PC-3 (cell line): ENCODE results near the gene RNF208. TPM values are rescaled to one million over a fixed set of nuclear protein-coding genes. Genes with fewer than 3 reads are reported as not detected.

Experiments used
- ATAC-seq: fragments of 200-7000 bp; cut with Tn5 transposase; 2 replicates; pipeline ENCODE4 v1.9.1; 2020; ENCODE audit warnings: mild to moderate bottlenecking, moderate library complexity
- BruUV-seq: library from RNA; stranded (reverse); fragments of 400-500 nt; replicated peaks from 2 replicates; lab custom pipeline; 2021; lab: Mats Ljungman, UMichigan
- CTCF ChIA-PET: fragments of 300-600 bp; sonication (Branson Sonifier 250); formaldehyde crosslinking; loops from one replicate; lab custom pipeline; 2022; ENCODE audit warnings: antibody characterized with exemption; lab: Charles Lee
- POLR2A ChIA-PET: fragments of 300-600 bp; sonication (Branson Sonifier 250); formaldehyde crosslinking; loops from one replicate; lab custom pipeline; 2022; ENCODE audit warnings: antibody characterized with exemption; ENCODE audit not compliant: unreplicated experiment; lab: Charles Lee
- DNase-seq: peaks from one replicate; pipeline ENCODE4 v3.0.0-alpha.2; 2015
- H2AFZ ChIP-seq: fragments of 300-600 bp; sonication (generic); 2 replicates; pipeline ENCODE4 v1.6.0; 2016; ENCODE audit warnings: antibody characterized with exemption, low read length
- H3F3A ChIP-seq: fragments of 300-600 bp; sonication (generic); one replicate; pipeline ENCODE4 v1.6.0; 2017; ENCODE audit warnings: antibody characterized with exemption, low read length, control low read depth, mild to moderate bottlenecking; ENCODE audit not compliant: unreplicated experiment
- H3K27ac ChIP-seq: fragments of 300-600 bp; sonication (generic); 2 replicates; pipeline ENCODE4 v1.5.1; 2016; ENCODE audit warnings: mild to moderate bottlenecking, low read length
- H3K27me3 ChIP-seq: fragments of 300-600 bp; sonication (generic); 2 replicates; pipeline ENCODE4 v1.6.1; 2016; ENCODE audit warnings: low read length, mixed read lengths
- H3K36me3 ChIP-seq: fragments of 300-600 bp; sonication (generic); 2 replicates; pipeline ENCODE4 v1.6.1; 2016; ENCODE audit warnings: low read depth, mixed run types, low read length, mixed read lengths
- H3K4me1 ChIP-seq: fragments of 300-600 bp; sonication (generic); 2 replicates; pipeline ENCODE4 v1.5.1; 2016; ENCODE audit warnings: low read length; ENCODE audit not compliant: insufficient read depth
- H3K4me2 ChIP-seq: fragments of 300-600 bp; sonication (generic); 2 replicates; pipeline ENCODE4 v1.6.0; 2016; ENCODE audit warnings: low read length
- H3K4me3 ChIP-seq: fragments of 300-600 bp; sonication (generic); 2 replicates; pipeline ENCODE4 v1.5.1; 2016; ENCODE audit warnings: mild to moderate bottlenecking, low read length, mixed read lengths
- H3K79me2 ChIP-seq: fragments of 300-600 bp; sonication (generic); 2 replicates; pipeline ENCODE4 v1.6.1; 2017; ENCODE audit warnings: low read length, mixed read lengths
- H3K9ac ChIP-seq: fragments of 300-600 bp; sonication (generic); 2 replicates; pipeline ENCODE4 v1.6.0; 2016; ENCODE audit warnings: mild to moderate bottlenecking, low read length
- H3K9me2 ChIP-seq: fragments of 300-600 bp; sonication (generic); replicated peaks from 2 replicates; pipeline ENCODE4 v1.6.1; 2016; ENCODE audit warnings: mixed run types, low read length, mixed read lengths
- H3K9me3 ChIP-seq: fragments of 300-600 bp; sonication (generic); 2 replicates; pipeline ENCODE4 v1.6.1; 2016; ENCODE audit warnings: low read length, mixed read lengths
- H4K20me1 ChIP-seq: fragments of 300-600 bp; sonication (generic); 2 replicates; pipeline ENCODE4 v1.6.1; 2016; ENCODE audit warnings: low read length, mixed read lengths
- EZH2 ChIP-seq: fragments of 300-600 bp; sonication (generic); IDR thresholded peaks from one replicate; pipeline ENCODE4 v1.6.1; 2017; ENCODE audit warnings: antibody characterized with exemption, mild to moderate bottlenecking, low read length; ENCODE audit not compliant: unreplicated experiment
- EZH2phosphoT487 ChIP-seq: fragments of 300-600 bp; sonication (generic); IDR thresholded peaks from 2 replicates; pipeline ENCODE4 v1.6.1; 2018; ENCODE audit warnings: mild to moderate bottlenecking, antibody characterized with exemption, low read length, borderline replicate concordance
- intact Hi-C: fragments of 100-400 bp; cut with micrococcal nuclease; formaldehyde crosslinking; loops from 2 replicates; pipeline ENCODE4 v1.9.0; 2023
- total RNA-seq: library from RNA; depleted of rRNA; stranded (reverse); fragments of >200 nt; gene quantifications from 2 replicates; pipeline ENCODE4 v1.2.3, GENCODE V29; 2014
- TF ChIP-seq, protein P1 (sequence below): fragments of 300-600 bp; sonication (generic); conservative IDR thresholded peaks from 2 replicates; pipeline ENCODE4 v1.5.1; 2017; ENCODE audit warnings: antibody characterized with exemption, low read depth, mild to moderate bottlenecking, low read length

Gene RNF208
- total RNA-seq, 1 experiment from 2014 or later, result 1.7 TPM

DNA sequence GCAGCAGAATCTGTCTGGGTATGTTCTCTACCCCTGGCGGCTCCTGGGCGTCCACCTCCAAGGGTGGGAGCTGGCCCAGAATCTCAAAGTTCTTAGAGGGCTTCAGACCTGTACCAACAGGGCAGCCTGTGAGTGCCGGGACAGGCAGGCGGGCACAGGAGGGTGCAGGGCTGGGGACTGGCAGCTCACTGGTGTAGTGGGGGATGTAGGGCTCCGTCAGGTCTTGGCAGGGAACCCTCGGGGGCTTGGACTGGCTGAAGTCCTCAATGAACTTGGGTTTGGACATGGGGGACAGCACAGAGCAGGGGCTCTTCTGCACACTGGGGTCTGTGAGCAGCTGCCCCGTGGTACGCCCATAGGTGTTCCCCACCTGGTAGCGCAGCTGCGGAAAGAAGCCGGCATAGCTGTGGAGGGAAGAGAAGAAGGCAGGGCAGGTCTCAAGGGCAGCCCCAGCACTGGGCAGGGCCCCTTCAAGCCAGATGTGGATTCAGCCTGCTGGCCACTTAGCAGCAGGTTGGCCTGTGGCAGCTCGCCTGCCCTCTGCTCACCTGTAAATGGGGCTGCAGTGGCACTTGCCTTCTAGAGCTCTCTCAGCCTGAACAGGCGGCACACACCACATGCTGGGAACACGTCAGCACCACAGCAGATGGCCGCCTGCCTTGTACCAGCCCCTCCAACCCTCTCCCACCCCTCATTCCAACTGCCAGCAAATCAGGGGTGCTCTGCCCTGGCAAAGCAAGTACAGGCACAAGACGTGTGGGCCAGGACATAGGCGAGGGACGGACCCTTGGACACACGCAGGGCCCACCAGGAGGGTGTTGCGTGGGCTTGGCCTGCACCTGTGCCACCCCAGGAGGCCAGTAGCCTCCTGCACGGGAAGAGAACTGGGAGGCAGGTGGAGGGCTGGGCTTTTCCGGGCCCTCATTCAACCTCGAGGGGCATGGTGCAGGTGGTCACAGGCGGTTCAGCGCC is 23.7 kb upstream of the RNF208 start:
- POLR2A ChIA-PET, result no interaction called here
- CTCF ChIA-PET, result no interaction called here
- no peaks in the 10 kb centered on the region for H3K9me3 ChIP-seq
- ATAC-seq (no peak), DNase-seq (no peak)
- peaks cover 21% of the 10 kb centered on the region for H3K79me2 ChIP-seq
- no peak overlapping the region for H2AFZ ChIP-seq
- peaks cover 28% of the 10 kb centered on the region for H4K20me1 ChIP-seq
- intact Hi-C loops, result no loop called here
- H3K4me2 ChIP-seq, result no peak overlapping the region
- H3K9me2 ChIP-seq, result no peaks in the 10 kb centered on the region
- no peak overlapping the region for H3K27ac ChIP-seq
- BruUV-seq, result no TSS peak
- peaks cover 15% of the 10 kb centered on the region for H3K4me1 ChIP-seq
- H3F3A ChIP-seq, result peaks cover 5% of the 10 kb centered on the region
- TF ChIP-seq EZH2, result no peak
- TF ChIP-seq EZH2phosphoT487, result no peak
- TF ChIP-seq, protein P1, sequence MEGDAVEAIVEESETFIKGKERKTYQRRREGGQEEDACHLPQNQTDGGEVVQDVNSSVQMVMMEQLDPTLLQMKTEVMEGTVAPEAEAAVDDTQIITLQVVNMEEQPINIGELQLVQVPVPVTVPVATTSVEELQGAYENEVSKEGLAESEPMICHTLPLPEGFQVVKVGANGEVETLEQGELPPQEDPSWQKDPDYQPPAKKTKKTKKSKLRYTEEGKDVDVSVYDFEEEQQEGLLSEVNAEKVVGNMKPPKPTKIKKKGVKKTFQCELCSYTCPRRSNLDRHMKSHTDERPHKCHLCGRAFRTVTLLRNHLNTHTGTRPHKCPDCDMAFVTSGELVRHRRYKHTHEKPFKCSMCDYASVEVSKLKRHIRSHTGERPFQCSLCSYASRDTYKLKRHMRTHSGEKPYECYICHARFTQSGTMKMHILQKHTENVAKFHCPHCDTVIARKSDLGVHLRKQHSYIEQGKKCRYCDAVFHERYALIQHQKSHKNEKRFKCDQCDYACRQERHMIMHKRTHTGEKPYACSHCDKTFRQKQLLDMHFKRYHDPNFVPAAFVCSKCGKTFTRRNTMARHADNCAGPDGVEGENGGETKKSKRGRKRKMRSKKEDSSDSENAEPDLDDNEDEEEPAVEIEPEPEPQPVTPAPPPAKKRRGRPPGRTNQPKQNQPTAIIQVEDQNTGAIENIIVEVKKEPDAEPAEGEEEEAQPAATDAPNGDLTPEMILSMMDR, result no peak
- peaks cover 17% of the 10 kb centered on the region for H3K36me3 ChIP-seq
- H3K27me3 ChIP-seq, result no peaks in the 10 kb centered on the region
- H3K4me3 ChIP-seq, result no peak overlapping the region
- no peak overlapping the region for H3K9ac ChIP-seq

DNA sequence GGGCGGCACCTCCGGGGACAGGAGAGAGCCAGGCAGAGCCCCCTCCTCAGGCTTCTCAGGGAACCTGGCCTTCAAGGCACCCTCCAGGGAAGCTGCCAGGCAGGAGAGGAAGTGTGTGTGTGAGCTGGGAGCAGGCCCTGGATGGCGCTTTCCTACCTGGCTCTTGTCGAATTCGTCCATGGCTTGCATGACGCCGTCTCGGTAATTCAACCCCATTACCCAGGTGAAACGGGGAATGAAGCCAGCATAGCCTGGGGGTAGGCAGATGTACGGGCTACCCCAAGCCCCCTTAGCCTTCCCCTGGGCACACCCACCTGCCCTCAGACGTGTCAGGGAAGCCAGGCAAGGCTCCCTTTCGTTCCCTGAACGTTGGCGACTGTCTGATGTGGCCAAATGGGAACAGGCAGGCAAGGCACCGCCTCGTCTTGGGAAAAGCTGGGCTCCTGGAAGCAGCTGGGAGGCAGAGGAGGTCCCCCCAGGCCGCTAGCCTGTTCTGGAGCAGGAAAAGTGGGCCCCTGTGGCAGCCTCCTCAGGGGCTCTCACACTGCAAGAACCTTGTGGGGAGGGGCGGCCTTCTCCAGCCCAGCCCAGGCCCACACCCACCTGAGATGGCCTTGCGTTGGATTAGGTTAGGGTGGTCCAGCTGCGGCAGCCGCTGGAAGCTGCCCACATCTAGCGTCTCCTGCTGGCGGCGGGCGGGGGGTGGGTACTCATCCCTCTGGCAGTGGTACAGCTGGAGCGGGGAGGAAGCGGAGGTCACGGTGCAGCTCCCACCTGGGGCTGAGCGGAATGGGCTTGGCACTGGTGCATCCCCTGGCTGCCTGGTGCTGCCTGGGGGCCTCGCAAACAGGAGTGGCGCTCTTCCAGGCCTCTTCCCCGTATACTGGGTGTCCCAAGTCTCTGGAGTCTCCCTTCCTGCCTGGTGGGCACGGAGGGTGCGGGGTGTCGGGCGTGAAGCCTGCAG is 22.7 kb upstream of the RNF208 start:
- Histone ChIP-seq H3K9me2 (no peaks in the 10 kb centered on the region), H3K27ac (no peak overlapping the region), H3K4me1 (peaks cover 15% of the 10 kb centered on the region), H2AFZ (no peak overlapping the region), H3F3A (peaks cover 5% of the 10 kb centered on the region), H3K9me3 (no peaks in the 10 kb centered on the region), H3K4me3 (no peak overlapping the region), H3K4me2 (no peak overlapping the region), H3K36me3 (peaks cover 17% of the 10 kb centered on the region), H3K79me2 (peaks cover 25% of the 10 kb centered on the region), H3K9ac (no peak overlapping the region), H3K27me3 (no peaks in the 10 kb centered on the region), H4K20me1 (peaks cover 28% of the 10 kb centered on the region)
- peak; percentile 1; the same call in 1 of the 2 replicates for ATAC-seq
- intact Hi-C loops, result no loop called here
- ChIA-PET POLR2A (interaction anchor here (0.5 kb wide), 1 partner anchor 10 kb away, joined by 3 read pairs; no protein-coding TSS in a partner anchor), CTCF (interaction anchor here (1.1 kb wide), 1 partner anchor 198 kb away, joined by 4 read pairs; the partner anchor contains the start of gene NPDC1)
- peak; percentile 22 for DNase-seq
- no TSS peak for BruUV-seq
- TF ChIP-seq, protein P1, result no peak
- TF ChIP-seq EZH2phosphoT487 (no peak), EZH2 (no peak)
